COLO668 (cell line): ENCODE measurements around the gene ATP9A.
"Not testable (repeated sequence)": the region's sequence is repeated elsewhere in the genome, so short reads cannot be mapped to it uniquely, and the experiment has no call there.

Experiments
- DNase-seq: peaks from one replicate; lab custom pipeline; 2025; ENCODE audit not compliant: unreplicated experiment; lab: John Stamatoyannopoulos, UW

ATP9A gene

DNA sequence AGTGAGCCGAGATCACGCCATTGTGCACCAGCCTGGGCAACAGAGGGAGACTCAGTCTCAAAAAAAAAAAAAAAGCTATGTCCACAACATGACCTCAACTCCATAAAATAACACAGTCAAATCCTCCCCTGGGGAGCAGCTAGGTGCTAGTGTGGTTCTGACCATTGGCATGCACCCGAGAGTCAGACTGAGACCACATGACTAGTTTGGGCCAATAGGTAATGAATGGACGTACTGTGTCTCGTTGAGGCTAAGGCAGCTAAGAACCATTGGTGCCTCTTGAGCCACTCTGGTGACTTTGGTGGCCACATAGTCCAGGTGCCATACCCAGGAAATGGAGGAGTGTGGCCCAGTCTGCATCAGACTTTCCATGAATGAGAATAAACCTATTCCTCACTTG, 40.3 kb downstream of the ATP9A start:
- DNase-seq: no peak

DNA sequence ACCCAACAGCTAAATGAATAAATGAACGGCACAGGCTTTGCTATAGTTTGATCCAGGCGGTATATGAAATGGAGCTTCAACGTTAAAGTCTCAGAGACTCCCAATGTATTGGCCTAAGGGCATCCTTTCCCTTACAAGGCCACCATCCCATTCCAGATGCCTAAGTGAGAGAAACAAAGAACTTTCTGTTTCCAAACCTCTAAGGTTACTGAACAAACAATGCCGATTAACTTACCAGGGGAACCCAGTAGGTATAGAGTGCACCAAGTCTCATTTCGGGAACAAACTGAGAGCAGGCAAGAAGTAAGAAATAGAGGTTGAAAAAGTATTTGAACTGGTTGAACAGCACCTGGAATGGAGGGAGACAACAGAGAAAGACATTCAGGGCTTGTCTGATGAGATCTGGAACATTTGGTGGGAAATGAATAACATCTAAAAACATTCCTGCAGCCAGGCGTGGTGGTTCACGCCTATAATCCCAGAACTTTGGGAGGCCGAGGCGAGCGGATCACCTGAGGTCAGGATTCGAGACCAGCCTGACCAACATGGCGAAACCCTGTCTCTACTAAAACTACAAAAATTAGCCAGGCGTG, 42.5 kb downstream of the ATP9A start:
- DNase-seq: no peak

DNA sequence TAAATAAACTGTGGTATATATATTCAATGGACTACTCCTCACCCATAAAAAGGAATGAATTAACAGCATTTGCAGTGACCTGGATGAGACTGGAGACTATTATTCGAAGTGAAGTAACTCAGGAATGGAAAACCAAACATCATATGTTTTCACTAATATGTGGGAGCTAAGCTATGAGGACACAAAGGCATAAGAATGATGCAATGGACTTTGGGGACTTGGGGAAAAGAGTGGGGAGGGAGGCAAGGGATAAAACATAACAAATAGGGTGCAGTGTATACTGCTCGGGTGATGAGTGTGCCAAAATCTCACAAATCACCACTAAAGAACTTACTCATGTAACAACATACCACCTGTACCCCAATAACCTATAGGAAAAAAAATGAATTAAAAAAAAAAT, 45.2 kb downstream of the ATP9A start:
- not testable (repeated sequence) for DNase-seq

DNA sequence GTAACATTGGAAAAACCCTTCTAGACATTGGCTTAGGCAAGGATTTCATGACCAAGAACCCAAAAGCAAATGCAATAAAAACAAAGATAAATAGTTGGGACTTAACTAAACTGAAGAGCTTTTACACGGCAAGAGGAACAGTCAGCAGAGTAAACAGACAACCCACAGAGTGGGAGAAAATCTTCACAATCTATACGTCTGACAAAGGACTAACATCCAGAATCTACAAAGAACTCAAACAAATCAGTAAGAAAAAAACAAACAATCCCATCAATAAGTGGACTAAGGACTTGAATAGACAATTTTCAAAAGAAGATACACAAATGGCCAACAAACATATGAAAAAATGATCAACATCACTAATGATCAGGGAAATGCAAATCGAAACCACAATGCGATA, 45.9 kb downstream of the ATP9A start:
- DNase-seq: not testable (repeated sequence)

DNA sequence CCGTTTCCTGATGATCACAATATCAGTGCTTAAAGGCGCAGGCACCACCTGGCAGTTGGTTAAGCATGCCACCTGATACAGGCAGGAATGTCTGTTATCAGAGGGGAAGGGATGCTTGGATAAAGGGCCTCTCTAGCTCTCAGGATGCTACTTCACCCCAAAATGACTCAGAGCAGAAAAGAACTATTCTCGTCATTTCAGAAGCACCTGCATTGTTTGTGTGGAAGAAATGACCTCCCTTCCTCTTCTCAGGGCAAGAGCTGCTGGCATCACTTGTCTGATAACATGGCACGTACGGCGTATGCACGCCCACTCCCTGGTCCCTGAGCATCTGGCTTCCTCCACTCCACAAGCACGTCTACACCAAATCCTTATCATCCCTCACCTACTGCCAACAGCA, 47.3 kb downstream of the ATP9A start:
- no peak for DNase-seq

DNA sequence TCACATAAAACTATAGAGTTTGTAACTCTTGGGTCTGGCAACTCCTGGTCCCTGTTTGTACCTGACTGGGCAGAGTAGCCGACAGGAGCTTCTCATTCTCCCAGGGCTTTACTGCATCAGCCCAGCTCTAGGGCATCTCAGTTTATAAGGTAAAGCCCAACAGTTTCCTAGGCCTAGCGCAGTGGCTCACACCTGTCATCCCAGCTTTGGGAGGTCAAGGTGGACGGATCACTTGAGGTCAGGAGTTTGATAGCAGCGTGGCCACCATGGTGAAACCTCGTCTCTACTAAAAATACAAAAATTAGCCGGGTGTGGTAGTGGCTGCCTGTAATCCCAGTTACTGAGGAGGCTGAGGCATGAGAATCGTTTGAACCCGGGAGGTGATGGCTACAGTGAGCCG, 47.8 kb downstream of the ATP9A start:
- no peak for DNase-seq

DNA sequence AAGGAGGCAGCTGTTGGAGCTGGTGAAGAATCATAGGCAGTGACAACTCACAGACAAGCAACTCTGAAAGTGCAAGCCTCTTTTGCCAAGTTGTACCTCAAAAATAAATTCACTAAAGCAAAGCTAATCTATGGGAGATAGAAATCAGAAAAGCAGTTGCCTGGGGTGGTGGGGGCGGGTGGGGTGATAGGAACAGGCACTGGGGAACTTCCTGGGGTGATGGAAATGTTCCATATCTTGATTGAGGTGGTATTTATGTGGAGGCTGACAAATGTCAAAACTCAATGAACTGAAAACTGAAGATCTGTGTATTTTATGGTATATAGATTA, 52.4 kb downstream of the ATP9A start:
- DNase-seq: no peak

DNA sequence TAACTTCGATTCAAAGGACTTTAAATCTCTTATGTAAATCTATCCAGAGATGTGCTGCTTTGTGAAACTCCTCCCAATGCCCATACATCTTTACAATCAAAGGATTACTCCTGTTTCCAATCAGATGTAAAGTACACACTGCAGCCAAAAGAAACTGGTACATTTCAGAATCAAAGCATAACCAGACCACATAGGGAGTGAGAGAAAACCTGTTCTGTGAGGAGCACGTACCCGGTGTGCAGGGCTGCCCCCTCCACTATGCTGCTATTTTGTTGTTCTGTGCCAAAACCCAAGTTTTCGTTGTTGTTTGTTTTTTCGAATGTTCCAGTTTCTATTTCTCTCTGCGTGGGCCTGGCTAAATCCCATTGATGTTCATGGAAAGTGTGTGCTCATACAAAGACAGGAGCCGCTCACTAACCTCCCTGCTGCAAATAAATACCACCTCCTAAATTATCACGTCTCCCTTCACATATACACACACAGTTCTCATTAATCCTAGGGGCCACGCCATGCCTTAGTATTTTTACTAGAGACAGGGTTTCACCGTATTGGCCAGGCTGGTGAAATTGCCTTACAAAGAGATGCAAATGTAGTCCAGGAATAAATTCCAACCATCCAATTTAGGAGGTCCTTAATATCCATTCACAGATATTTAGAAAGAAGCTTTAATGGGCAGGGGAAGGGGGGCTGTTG, 52.9 kb downstream of the ATP9A start:
- DNase-seq: no peak

DNA sequence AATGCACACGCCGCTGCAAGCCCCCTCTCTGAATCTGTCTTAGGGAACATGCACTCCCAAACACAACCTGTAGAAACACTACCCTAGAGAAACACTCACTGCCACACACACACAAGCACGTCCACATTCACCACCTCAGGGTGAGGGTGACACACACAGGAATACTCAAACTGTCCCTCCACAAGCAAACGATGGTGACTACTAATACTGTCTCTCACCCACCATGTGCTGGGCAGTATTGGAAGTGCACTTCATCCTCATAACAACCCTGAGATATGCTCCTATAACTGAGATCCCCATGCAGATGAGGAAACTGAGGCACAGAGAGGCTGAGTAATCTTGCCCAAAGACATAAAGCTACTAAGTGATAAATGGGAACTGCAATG, 55.0 kb downstream of the ATP9A start:
- no peak for DNase-seq

DNA sequence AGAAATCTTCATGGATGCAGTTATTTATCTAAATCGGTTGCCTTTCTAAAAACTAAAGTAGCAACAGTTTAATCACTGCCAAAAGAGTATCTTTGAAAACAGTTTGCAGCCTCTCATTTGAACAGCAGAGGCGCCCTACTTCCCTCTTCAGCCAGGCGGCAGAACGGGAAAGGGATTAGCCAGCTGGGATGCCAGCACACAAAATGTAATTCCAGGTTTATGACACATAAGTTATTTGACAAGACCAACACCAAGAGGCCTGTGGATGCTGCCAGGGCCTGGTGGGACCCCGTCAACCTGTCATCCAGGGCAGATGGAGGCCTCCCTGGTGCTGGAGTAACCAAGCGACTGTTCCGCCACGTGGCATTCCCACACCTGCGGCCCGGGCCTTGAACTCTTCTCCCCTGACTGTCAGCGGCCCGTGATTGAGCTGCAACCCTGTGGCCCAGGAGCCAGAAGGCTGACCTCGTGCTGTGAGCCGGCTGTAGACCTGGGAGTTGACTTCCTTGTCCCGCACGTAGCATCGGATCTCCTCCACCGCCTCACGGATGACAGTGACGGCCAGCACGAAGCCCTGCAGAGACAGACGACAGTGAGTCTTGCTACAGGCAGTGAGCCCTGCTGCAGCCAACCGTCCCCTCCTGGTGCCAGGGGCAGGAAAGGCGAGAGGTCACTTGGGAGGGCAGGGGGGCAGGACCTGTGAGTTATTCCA, 55.5 kb downstream of the ATP9A start:
- DNase-seq: no peak

DNA sequence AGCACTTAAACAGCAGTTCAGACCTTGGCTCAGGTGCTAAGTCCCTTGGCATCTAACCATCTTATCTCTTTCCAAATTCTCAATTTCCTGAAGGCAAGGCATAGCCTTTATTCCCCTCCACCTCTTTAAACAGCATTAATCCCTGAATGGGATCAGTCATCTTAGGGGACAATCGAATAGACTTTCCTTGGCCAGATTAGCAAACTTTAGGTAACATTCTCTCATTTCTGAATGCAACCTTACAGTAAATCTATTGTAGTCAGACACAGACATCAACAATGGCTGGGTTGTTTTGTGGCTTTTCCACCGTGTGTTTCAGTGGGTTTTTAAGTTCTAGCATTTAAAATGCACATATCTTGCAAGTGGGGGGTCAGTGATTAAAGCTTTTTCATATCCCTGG, 56.8 kb downstream of the ATP9A start:
- DNase-seq: no peak

DNA sequence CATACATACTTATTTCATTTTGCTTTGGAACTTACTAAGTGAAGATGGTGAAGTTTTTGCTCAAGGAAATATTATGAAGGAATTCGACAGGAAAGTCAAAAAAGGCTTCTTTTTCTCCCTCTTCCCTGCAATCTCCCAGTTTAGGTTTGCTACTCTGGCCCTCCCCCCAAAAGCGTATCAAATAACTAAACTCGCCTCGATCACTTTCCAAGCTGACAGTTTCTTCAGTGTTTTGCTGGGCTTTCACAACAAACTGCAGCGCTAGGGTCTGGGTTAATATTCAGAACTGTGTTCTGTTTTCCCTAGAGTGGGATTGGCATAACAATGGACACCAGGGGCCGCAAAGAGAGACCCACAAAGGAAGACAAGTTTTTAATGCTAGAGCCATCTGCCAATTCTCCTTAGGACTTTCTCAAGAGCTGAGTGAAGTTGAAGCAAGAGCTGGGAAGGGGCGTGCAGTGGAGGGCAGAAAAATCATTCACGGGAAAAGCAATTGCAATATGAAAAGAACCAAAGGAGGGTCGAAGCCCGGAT, 57.8 kb downstream of the ATP9A start:
- no peak for DNase-seq

DNA sequence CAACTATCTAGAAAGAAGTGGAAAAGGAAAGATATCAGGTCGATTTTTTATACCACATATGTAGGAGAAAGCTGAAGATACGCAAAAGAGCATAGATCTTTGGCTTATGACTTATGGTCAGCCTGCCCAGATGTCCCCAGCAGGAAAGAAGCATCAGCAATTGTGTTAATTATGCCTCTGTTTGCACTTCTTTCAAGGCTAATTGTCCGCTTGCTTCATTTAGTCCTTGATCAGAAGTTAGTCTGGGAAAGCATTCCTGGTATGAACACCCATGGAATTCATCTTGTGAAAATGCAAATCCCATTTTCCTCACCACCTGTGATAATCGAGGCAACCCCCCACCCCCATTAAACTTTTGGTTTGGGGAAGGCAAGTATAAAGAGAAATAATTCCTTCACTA, 62.8 kb downstream of the ATP9A start:
- DNase-seq: no peak

DNA sequence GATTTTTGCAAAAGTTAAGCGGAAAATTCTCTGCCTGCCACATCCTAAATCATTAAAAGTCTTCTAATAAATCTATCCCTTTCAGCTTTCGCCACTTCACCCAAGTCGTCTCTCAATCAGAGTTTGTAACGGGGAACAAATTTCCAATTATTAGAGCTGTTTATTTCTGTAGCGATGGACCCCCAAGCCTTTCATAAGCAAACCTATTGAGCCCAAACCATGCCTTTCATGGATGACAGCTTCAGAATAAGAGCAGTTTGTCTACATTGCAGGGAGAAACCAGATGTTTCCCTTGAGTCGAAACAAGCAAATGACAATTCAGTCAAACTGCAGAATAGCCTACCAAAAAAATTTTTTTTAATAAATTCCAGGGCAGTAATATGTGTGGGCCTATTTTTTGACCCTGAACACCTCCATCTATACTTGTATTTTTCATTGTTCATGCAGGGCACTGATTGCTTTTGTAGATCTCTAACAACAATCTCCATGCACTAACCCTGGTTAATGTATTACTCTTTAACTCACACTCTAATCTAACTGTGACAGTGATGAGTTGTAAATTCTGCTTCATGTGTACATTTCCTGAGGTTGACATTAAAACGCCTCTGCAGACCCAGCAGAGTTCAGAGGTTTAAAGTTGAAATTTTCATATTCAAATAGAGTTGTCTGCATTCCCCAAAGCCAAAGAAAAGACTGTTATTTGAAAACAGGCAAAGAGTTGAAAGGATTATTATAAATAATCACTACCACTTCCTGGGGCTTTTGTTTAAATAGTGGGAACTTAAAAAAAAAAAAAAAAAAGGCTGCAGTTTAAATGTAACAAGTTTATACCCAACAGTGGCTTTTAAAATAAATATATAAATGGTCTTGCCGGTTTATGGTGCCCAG, 64.5 kb downstream of the ATP9A start:
- DNase-seq: no peak

DNA sequence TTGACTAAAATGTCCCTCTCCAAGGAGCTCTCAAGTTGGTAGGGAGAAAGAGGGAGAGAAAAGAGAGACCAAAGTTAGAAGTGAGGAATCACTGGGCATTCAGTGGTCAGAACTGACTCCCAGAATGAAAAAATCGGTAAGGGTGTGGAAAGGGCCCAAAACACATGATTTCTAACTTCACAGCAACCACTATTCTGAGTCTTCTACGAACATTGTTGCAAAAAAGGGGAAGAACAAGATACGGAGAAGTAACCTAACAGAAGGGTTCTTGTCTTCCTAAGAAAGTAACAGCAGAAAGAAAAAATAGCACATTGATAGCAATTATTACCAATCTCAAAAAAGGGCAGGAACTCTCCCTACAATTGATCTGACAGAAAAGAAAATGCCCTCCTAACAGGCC, 65.6 kb downstream of the ATP9A start:
- no peak for DNase-seq

DNA sequence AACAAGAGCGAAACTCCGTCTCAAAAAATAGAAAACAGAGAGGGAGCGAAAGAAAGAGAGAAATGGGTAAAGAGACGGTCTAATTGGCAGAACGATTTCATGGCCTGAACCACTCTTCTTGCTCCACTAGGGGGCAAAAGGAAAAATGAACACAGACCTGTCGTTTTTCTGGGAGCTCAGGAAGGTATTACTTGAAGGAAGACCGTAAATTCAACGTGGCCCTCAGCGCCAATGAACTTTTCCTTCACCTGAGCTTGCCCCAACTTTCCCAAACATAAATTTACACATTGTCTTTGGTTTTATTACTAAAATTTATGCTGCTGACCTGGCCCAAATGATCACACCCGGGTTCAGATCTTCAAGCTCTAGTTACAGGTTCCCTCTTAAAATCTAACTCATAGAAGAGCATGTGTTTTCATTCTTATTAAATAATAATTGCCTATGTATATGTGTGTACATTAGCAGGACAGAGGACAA, 67.3 kb downstream of the ATP9A start:
- no peak for DNase-seq

DNA sequence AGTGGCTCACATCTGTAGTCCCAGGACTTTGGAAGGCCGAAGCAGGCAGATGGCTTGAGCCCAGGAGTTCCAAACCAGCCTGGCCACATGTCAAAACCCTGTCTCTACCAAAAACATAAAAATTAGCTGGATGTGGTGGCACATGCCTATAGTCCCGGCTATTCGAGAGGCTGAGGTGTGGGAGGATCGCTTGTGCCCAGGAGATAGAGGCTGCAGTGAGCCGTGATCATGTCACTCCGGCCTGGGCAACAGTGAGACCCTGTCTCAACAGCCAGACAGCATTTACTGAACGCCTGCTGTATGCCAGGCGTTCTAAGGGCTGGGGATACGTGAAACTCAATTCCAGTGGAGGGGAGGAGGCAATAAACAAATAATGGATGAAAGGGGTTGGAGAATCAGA, 69.9 kb downstream of the ATP9A start:
- DNase-seq: no peak

DNA sequence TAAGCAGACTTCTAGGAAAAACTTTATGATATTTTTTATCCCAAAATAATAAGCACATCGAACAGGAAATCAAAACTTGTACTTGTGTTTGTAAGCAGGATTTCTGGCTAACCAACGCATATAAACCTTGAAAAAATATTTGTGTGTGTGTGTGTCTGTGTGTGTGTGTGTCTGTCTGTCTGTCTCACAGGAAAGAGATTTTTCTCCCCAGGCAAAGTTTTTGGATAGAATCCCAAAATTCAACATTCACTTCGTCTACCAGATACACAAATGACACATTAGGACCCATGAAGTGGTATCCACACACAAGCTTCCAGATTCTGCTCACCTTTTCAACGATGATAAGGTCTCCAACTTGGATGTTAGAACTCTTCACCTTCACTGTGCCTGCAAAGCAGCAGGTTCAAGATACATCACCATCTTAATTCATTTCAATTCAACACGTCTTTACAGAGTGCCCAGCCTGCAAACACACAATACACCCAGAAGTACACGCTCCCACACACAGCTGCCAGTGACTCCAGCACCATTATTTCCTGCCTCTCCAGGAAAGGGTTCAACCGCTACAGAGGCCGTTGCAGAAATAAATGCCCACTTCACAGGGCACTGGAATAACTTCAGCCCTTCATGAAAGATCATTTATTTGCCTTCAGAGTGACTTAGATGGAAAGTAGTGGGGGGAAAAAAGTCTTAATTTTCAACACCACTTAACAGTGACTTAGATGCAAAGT, 70.9 kb downstream of the ATP9A start:
- DNase-seq: no peak

DNA sequence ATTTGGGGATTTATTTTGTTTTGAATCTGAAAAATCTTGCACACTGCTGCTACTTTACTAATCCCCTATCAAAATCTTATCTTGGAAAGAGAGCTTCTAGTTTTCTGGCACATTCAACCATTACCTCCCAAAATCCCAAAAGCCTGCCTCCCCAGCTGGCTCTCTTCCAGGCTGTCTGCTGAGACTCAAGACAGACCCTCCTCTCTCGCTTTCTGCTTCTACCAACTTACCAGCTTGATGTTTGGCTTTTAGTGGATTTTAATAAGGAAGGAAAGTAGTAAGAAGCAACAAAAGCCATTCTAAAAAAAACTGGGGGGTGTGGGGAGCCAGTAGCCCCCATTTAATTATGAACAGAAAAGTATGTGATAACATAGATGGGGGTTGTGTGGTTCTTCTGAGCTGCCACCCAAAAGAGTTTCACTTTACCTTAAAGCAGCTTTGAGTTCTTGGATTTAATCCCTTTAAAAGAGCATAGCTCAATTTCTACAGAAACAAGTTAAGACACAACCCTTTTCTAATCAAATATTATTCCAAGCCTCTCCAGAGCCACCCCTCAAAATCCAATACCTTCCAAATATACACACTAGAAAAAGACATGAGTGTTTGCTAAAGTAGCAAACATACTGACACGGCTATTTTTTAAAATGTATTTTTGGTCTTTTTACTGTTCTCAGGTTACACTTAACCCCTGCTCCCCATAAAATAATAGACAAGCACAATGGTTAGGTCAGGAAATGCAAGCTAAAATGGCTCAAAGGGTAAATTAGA, 71.7 kb downstream of the ATP9A start:
- no peak for DNase-seq
